GM12891 (cell line): ENCODE data around the gene KDM5B.

Source experiments
- POLR2A ChIP-seq: IDR thresholded peaks from 2 replicates; pipeline ENCODE4 v1.6.1; 2011; ENCODE audit warnings: low read depth, low read length, control low read depth
- POLR2AphosphoS5 ChIP-seq: IDR thresholded peaks from 2 replicates; pipeline ENCODE4 v1.6.1; 2011; ENCODE audit warnings: low read depth, low read length, control low read depth
- POU2F2 ChIP-seq: IDR thresholded peaks from 2 replicates; pipeline ENCODE4 v1.6.1; 2011; ENCODE audit warnings: low read depth, mild to moderate bottlenecking, control low read depth, low read length, moderate library complexity
- TAF1 ChIP-seq: IDR thresholded peaks from 2 replicates; pipeline ENCODE4 v1.6.1; 2011; ENCODE audit warnings: low read depth, low read length, control low read depth

DNA sequence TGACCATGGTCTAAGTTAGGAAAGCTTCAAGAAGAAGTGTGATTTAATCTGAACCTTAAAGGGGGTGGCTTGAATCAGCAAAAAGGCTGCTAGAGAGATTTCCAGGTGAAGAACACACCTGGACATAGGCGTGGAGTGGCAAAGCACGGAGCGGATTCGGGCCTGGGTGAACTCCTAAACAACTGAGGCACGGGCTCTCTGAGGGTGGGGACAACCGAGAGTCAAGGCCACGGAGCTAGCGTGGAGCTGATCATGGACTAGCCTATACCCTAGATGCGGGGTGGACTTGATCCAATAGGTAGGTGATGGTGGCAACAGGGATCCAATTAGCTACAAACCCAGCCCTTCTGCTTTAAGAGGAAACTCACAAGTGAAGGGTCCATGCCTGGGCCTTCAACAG lies 125.7 kb downstream of the KDM5B start:
- TF ChIP-seq POLR2A: no peak
- TF ChIP-seq TAF1: no peak
- TF ChIP-seq POU2F2: no peak
- TF ChIP-seq POLR2AphosphoS5: no peak
